ENCODE measurements around the gene MTMR6. TPM values are rescaled to one million over a fixed set of nuclear protein-coding genes. Genes with fewer than 3 reads are reported as not detected.

The MTMR6 gene
- total RNA-seq, 1 donor from 2014 or later = 15.7 TPM

DNA sequence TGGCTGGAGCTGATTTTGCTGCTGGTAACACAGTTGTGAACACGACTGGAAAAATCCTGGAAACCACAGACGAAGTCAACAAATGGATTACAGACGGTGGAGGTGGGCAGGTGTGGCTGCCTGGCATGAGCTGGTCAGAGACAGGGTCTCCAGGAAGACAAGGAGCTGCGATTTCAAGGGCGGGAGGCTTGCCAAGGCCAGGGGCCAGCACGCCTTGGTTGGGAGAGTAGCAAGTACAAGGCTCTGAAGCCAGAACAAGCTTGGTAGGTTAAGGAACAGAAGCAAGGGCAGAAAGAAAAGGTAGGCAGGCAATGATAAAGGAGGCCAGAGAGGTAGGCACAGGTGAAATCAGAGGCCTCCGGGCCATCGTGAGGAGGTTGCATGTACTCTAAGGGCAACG lies 64.5 kb downstream of the MTMR6 start:
- DNase-seq = no peak
- no peak overlapping the region for H3K27ac Mint-ChIP-seq
- no peak overlapping the region for H3K4me3 Mint-ChIP-seq
- intact Hi-C loops (cut with micrococcal nuclease) = no loop called here
- no peaks in the 10 kb centered on the region for H3K9me3 Mint-ChIP-seq
- peaks cover 2% of the 10 kb centered on the region for H3K4me1 Mint-ChIP-seq
- H3K27me3 Mint-ChIP-seq = peaks cover 12% of the 10 kb centered on the region
- H3K36me3 Mint-ChIP-seq (ENCODE audit: low read depth) = no peaks in the 10 kb centered on the region

DNA sequence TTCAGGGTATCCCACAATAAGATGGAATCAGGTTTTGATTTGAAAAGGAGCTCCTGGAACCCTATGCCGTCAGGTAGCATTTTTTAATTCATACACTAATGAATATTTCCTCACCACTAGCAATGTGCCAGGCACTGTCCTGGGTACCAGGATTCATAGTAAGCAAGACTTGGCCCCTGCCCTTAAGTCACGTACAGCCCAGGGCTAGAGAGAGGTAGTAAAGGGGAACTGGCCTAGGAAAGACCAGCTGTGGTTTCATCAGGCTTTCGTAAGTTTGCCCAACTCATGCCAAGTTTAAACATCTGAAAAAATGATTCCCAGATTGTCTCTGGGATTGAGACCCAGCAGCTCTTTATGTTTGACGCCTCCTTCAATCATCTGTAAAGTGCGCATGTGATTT lies 69.3 kb downstream of the MTMR6 start:
- intact Hi-C loops (cut with micrococcal nuclease) = no loop called here
- Mint-ChIP-seq H3K4me3 (no peak overlapping the region), H3K9me3 (no peaks in the 10 kb centered on the region), H3K4me1 (peaks cover 5% of the 10 kb centered on the region), H3K27me3 (peaks cover 15% of the 10 kb centered on the region), H3K36me3 (ENCODE audit: low read depth) (no peaks in the 10 kb centered on the region), H3K27ac (no peak overlapping the region)
- no peak for DNase-seq

DNA sequence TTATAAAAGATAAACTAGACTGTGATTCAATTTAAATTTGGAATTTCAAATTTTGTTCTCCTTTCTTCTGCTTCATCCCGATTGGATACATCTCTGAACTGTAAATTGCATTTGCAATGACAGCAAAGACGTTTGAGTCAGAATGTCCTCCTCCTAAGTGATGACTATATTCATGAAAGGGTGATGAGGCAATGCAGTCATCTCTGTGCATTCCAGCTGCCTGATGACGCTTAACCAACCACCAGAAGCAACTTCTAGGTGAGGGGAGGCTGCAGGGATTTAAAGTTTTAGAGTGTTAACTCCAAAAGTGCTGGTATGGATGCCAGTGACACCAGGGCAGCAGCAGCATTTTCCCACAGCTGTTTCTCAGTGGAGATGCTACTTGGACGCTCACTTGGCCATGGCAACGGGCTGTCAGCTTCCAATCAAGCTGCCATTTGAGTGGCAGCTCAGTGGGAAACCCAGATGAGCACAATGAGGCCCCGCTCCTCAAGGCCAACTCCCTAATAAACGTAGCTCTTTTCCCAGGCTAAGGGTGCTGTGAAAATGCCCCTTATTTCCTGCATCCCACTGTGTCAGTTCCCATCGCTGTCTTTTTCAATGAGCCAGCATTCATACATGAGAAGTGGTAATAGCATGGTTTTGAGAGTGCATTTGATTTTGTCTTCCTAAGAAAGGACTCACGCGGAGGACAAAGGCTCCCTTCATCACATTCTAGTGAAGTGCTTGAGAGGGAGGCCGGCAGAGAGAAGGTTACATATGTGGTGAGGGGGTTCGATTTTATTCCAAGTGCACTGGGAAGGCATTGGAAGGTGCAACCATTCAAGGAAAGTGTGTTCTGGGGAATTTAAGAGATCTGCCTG lies 70.0 kb downstream of the MTMR6 start:
- Mint-ChIP-seq H3K27ac (no peak overlapping the region), H3K4me1 (peaks cover 5% of the 10 kb centered on the region), H3K36me3 (ENCODE audit: low read depth) (no peaks in the 10 kb centered on the region), H3K9me3 (no peaks in the 10 kb centered on the region), H3K4me3 (no peak overlapping the region), H3K27me3 (peaks cover 12% of the 10 kb centered on the region)
- intact Hi-C loops (cut with micrococcal nuclease) = no loop called here
- DNase-seq = no peak

DNA sequence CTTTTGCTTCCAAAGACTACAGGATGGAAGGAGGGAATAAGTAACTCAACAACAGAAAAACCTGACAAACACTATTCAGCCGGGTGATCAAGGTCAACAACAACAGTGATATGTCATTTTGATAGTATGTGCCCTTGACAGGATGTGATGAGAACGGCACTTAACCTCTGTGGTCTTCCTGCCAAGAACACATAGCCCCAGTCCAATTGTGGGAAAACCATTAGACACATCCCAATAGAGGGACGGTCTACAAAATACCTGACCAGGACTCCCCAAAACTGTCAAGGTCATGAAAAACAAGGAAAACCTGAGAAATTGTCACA lies 72.1 kb downstream of the MTMR6 start:
- intact Hi-C loops (cut with micrococcal nuclease) = no loop called here
- DNase-seq = no peak
- H3K27ac Mint-ChIP-seq = no peak overlapping the region
- H3K9me3 Mint-ChIP-seq = no peaks in the 10 kb centered on the region
- H3K36me3 Mint-ChIP-seq (ENCODE audit: low read depth) = no peaks in the 10 kb centered on the region
- no peak overlapping the region for H3K4me3 Mint-ChIP-seq
- peaks cover 7% of the 10 kb centered on the region for H3K27me3 Mint-ChIP-seq
- H3K4me1 Mint-ChIP-seq = peaks cover 5% of the 10 kb centered on the region

DNA sequence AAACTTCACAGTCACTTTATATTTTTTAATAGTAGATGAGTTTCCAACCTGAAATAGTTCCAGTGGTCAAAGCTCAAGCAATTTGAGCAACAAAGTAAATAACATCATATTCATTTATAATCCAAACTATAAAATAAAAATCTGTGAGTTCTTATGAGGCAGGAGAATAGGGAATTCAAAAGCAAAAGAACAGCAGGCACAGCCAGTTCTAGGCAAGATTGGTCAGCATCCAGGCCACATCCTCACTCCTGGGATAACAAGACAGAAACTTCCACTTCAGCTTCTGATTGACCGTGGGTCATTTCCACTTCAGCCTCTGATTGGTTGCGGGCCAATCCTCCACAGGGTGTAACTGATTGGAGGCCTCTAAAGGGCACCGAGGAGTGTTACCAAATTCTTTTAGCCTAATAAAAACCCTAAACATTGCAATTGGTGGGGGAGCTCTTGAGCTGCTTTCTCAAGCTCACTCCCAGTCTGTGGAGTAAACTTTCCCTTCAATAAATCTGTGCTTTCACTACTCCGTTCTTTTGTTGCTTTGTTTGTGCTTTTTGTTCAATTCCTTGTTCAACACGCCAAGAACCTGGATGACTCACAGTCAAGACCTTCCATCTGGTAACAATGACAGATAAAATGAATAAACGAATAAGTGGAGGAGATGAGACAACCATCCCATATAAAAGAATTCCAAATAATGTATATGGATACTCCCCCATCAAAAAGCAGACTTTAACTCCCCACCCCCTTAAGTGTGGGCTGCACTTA lies 72.6 kb downstream of the MTMR6 start:
- Mint-ChIP-seq H3K27me3 (peaks cover 7% of the 10 kb centered on the region), H3K4me3 (no peak overlapping the region), H3K9me3 (no peaks in the 10 kb centered on the region), H3K4me1 (peaks cover 3% of the 10 kb centered on the region), H3K27ac (no peak overlapping the region), H3K36me3 (ENCODE audit: low read depth) (no peaks in the 10 kb centered on the region)
- intact Hi-C loops (cut with micrococcal nuclease) = no loop called here
- DNase-seq = no peak

DNA sequence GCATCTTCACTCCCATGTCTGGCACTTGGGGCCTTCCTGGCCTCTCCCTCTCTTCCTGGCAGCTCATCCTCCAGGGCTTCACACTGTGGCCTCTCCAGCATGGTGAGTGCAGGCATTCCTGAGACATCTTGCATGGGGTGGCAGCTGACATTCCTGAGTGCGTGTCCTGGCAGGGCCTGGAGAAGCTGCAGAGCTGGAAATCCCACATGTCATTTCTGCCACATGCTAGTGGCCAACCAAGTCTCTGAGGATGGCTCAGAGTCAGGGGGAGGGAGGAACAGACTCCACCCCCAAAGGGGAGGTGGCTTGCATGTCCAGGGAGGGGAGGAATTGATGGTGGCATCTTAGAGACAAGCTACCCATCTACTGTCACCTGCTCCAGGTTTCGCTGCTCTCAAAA lies 73.6 kb downstream of the MTMR6 start:
- no peaks in the 10 kb centered on the region for H3K9me3 Mint-ChIP-seq
- H3K27ac Mint-ChIP-seq = no peak overlapping the region
- no peak for DNase-seq
- H3K4me1 Mint-ChIP-seq = peaks cover 3% of the 10 kb centered on the region
- H3K36me3 Mint-ChIP-seq (ENCODE audit: low read depth) = no peaks in the 10 kb centered on the region
- intact Hi-C loops (cut with micrococcal nuclease) = no loop called here
- no peak overlapping the region for H3K4me3 Mint-ChIP-seq
- peaks cover 5% of the 10 kb centered on the region for H3K27me3 Mint-ChIP-seq

DNA sequence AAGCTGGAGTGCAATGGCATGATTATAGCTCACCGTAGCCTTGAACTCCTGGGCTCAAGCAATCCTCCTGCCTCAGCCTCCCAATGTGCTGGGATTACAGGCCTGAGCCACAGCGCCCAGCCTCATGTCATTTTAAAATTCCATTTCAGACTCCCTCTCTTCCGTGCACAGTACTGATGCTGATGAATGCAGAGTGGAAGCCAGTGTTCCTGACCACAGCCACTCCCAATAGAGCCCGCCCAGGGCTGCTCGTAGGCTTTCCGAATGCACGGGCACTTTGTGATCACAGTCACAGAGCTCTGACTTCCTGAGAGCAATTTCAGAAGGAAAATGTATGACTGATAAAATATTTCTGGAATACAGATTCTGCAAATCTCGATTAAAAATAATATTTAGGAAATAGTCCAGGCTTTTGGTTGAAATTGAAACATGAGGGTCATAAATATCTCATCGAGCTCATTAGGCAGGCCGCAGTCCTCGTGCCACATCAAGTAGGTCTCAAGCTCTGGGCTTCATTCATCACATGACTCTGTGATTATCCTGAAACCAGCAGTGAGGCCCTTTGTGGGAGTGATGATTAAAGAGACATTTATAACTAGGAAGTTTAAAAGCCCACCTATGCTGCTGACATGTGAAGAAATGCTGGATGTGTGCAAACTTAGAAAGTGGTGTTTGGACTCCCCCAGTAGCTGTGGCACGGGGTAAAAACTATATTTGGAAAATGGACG lies 76.3 kb downstream of the MTMR6 start:
- Mint-ChIP-seq H3K4me1 (peaks cover 3% of the 10 kb centered on the region), H3K4me3 (no peak overlapping the region), H3K9me3 (no peaks in the 10 kb centered on the region), H3K36me3 (ENCODE audit: low read depth) (no peaks in the 10 kb centered on the region), H3K27ac (no peak overlapping the region), H3K27me3 (peaks cover 5% of the 10 kb centered on the region)
- DNase-seq = no peak
- intact Hi-C loops (cut with micrococcal nuclease) = no loop called here

DNA sequence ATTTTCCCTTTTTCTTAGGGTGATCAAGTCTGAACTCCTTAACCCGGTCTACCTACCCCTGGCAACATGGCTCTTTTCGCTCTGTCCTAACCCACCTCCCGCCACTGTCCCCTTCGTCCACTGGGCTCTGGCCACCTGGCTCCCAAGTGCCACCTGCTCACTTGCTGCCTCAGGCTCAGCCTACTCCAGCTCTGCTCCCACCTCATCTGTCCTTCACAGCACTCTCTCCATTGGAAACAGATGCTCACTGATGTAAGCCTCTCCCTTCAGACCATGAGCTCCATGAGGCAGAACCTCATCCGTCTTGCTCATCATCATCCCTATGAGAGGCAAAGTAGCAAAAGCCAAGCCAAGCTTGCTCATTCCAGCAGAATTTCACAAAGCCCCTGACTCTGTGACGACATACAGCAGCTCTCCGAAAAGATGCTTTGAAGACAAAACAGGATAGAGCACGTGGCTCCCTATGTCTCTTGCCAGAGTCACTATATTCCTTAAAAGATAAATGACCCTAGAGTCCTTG lies 79.9 kb downstream of the MTMR6 start:
- H3K27me3 Mint-ChIP-seq = peaks cover 6% of the 10 kb centered on the region
- H3K4me1 Mint-ChIP-seq = no peaks in the 10 kb centered on the region
- no peaks in the 10 kb centered on the region for H3K36me3 Mint-ChIP-seq (ENCODE audit: low read depth)
- no peak for DNase-seq
- H3K4me3 Mint-ChIP-seq = no peak overlapping the region
- H3K27ac Mint-ChIP-seq = no peak overlapping the region
- H3K9me3 Mint-ChIP-seq = no peaks in the 10 kb centered on the region
- intact Hi-C loops (cut with micrococcal nuclease) = no loop called here

DNA sequence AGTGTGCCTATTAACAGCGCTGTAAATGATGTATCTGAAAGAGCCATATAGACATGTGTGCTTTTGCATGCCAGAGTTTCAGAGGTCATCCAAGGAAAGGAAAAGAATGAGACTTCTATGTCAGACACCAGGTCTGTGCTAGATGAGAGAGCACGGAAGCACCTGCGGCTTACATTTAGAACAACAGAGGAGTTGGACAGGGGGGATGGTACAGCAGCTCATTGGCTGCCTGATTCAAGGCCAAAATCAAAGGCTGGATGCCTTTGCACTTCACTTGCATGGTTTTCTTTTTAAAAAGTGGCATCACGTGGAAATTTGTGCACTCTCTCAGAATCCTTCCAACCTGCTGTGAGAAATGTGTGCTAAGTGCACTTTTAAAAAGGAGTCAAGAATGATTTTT lies 82.4 kb downstream of the MTMR6 start:
- no peak overlapping the region for H3K27ac Mint-ChIP-seq
- no peaks in the 10 kb centered on the region for H3K4me1 Mint-ChIP-seq
- H3K9me3 Mint-ChIP-seq = no peaks in the 10 kb centered on the region
- intact Hi-C loops (cut with micrococcal nuclease) = no loop called here
- H3K36me3 Mint-ChIP-seq (ENCODE audit: low read depth) = no peaks in the 10 kb centered on the region
- no peak overlapping the region for H3K4me3 Mint-ChIP-seq
- DNase-seq = no peak
- H3K27me3 Mint-ChIP-seq = peaks cover 8% of the 10 kb centered on the region

DNA sequence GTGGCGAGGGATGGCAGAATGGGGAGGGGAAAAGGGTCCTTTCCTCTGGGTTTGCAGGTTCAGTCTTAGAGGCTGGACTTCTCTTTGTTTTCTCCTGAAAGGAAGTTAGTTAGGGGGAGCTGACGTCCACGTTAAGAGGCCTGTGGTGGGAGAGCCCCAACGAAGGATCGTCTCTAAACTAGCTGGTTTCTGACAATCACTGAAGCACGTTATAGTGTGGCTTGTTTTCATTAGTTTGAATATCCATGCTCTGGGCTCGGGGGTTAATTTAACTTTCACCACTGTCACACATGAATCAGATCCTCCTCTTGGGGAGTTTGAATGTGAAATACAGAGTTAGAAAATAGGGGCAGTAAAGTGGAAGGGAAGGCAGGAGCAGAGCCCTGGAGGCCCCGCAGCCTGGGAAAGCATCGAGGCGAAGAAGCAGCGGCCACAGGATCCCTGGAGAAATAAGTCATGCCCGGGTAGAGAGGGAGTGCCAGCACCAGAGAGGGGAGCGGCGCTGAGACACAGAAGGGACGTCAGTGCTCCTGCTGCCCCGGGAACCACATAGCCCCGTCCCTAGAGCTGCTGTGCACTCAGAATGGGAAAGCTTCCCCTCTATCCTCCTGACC lies 84.1 kb downstream of the MTMR6 start:
- Mint-ChIP-seq H3K36me3 (ENCODE audit: low read depth) (no peaks in the 10 kb centered on the region), H3K4me3 (no peak overlapping the region)

DNA sequence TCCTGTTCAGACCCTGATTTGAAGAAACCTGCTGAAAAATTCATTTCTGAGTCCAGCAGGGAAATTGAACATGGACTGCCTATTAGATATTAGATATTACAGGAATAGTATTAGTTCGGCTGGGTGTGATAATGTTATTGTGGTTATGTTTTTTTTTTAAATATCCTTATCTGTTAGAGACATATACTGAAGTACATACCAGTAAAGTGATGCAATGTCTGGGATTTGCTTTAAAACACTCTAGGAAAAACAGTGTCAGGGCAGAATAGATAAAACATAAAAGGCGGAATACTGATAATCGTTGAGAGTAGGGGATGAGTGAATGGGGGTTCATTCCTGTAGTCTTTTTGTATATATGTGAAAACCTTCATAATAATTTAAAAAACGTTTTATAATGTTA lies 86.5 kb downstream of the MTMR6 start:
- no peaks in the 10 kb centered on the region for H3K36me3 Mint-ChIP-seq (ENCODE audit: low read depth)
- H3K9me3 Mint-ChIP-seq = no peaks in the 10 kb centered on the region
- H3K27me3 Mint-ChIP-seq = peaks cover 7% of the 10 kb centered on the region
- intact Hi-C loops (cut with micrococcal nuclease) = no loop called here
- no peak overlapping the region for H3K4me3 Mint-ChIP-seq
- no peak overlapping the region for H3K27ac Mint-ChIP-seq
- H3K4me1 Mint-ChIP-seq = no peaks in the 10 kb centered on the region
- DNase-seq = no peak

More for the DNA sequence above, 84.1 kb downstream of the MTMR6 start:
- H3K4me1 Mint-ChIP-seq = no peaks in the 10 kb centered on the region
- H3K27me3 Mint-ChIP-seq = peaks cover 8% of the 10 kb centered on the region
- no peaks in the 10 kb centered on the region for H3K9me3 Mint-ChIP-seq
- no peak overlapping the region for H3K27ac Mint-ChIP-seq
- no peak for DNase-seq
- intact Hi-C loops (cut with micrococcal nuclease) = no loop called here

DNA sequence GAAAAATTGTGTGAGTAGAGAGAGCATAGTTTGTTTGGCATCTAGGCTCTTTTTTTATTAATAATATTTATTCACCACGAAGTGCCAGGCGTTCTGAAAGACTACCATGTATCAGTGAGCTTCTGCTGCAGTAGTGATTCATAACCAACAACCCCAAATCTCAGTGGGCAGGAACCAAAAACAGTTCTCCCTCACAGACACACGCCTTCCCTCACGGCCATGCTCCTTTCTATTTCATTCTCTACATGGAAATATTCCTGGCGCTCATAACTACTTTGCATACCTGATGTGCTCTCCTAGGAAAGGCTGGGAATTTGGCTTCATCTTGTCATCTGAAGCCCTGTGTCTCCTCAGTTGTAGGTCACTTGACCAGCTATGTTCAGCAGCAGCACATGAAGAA lies 88.6 kb downstream of the MTMR6 start:
- H3K27me3 Mint-ChIP-seq = peaks cover 4% of the 10 kb centered on the region
- H3K36me3 Mint-ChIP-seq (ENCODE audit: low read depth) = no peaks in the 10 kb centered on the region
- H3K9me3 Mint-ChIP-seq = no peaks in the 10 kb centered on the region
- intact Hi-C loops (cut with micrococcal nuclease) = no loop called here
- no peak overlapping the region for H3K27ac Mint-ChIP-seq
- H3K4me1 Mint-ChIP-seq = no peaks in the 10 kb centered on the region
- DNase-seq = no peak
- no peak overlapping the region for H3K4me3 Mint-ChIP-seq

DNA sequence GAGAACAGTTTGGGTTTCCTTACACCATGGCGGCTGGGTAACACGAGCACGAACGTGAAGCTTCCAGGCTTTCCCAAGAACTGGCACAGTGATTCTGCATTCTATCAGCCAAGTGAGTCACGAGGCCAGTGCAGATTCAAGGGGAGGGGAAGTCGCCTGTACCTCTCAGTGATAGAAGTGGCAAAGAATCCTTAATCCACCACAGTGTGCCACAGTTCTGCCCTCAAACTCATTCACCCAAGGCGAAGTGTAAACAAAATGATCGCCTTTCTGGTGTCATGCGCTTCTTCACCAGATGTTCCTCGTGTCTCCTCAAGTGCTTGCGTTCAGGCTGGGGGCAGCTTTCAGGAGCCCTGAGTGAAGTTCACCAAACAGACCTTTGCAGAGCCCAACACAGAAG lies 90.3 kb downstream of the MTMR6 start:
- Mint-ChIP-seq H3K36me3 (ENCODE audit: low read depth) (no peaks in the 10 kb centered on the region), H3K27ac (no peak overlapping the region), H3K4me1 (no peaks in the 10 kb centered on the region), H3K27me3 (peaks cover 6% of the 10 kb centered on the region), H3K4me3 (no peak overlapping the region), H3K9me3 (no peaks in the 10 kb centered on the region)
- no peak for DNase-seq
- intact Hi-C loops (cut with micrococcal nuclease) = no loop called here
